ENCODE data around the gene AIG1. TPM values are rescaled to one million over a fixed set of nuclear protein-coding genes. Genes with fewer than 3 reads are reported as not detected.

Gene AIG1
- total RNA-seq, 6 donors from 2014 or later: 6.3 to 26.6 (median 20.8) TPM

DNA sequence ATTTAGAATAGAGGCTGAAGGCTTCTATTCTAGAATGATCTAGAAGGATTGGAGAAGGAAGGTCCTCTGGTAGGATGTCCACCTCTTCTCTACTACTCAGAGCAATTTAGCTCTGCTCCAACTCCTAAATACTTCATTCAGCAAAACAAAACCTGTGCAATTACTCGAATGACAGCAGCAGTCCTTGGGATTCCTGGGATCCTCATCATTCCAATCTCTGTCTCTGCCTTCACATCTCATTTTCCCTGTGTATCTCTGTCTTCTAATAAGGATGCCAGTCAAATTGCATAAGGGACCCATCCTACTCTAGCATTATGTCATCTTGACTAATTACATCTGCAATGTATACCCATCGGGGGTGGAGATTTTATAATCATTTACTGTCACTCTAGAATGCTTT, 5.5 kb upstream of the AIG1 start:
- ATAC-seq (ENCODE audit: low FRiP score in 2 of 2) (no peak), DNase-seq (no peak)
- no peaks in the 10 kb centered on the region for H3K36me3 ChIP-seq
- TF ChIP-seq, protein P1, sequence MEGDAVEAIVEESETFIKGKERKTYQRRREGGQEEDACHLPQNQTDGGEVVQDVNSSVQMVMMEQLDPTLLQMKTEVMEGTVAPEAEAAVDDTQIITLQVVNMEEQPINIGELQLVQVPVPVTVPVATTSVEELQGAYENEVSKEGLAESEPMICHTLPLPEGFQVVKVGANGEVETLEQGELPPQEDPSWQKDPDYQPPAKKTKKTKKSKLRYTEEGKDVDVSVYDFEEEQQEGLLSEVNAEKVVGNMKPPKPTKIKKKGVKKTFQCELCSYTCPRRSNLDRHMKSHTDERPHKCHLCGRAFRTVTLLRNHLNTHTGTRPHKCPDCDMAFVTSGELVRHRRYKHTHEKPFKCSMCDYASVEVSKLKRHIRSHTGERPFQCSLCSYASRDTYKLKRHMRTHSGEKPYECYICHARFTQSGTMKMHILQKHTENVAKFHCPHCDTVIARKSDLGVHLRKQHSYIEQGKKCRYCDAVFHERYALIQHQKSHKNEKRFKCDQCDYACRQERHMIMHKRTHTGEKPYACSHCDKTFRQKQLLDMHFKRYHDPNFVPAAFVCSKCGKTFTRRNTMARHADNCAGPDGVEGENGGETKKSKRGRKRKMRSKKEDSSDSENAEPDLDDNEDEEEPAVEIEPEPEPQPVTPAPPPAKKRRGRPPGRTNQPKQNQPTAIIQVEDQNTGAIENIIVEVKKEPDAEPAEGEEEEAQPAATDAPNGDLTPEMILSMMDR (IDR thresholded peaks at IDR 0.05): no peak
- no peak for TF ChIP-seq EP300 (IDR thresholded peaks at IDR 0.05)
- TF ChIP-seq POLR2AphosphoS5 (IDR thresholded peaks at IDR 0.05): no peak
- TF ChIP-seq POLR2A (IDR thresholded peaks at IDR 0.05): no peak
- H3K9me3 ChIP-seq: no peaks in the 10 kb centered on the region
- H3K27ac ChIP-seq: no peak overlapping the region
- no peaks in the 10 kb centered on the region for H3K27me3 ChIP-seq
- no peak overlapping the region for H3K4me3 ChIP-seq
- peaks cover 0 to 7% (median 3%) of the 10 kb centered on the region in 4 donors for H3K4me1 ChIP-seq
- WGBS, 2 donors: 78 to 87% methylated on average over 2 of the region's 2 CpGs

DNA sequence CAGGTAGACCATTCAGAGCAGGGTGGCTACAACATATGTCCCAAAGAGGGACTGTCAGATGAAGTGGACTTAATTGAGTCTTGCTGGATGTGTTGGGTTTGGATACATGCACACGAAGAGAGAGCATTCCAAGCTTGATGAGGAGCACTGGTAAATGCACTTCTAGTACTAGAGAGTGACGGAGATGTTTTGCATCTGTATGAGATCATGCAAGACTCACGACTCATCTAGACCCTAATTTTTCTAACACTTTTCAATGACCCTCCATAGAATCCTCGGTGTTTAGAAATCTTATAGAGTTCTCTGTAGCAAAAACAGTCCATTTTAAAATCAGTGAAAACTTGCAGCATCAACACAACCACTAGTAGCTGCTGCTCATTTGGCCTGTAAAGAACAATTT, 4.8 kb upstream of the AIG1 start:
- H3K9me3 ChIP-seq: no peaks in the 10 kb centered on the region
- no peak overlapping the region for H3K27ac ChIP-seq
- H3K4me3 ChIP-seq: no peak overlapping the region
- no peaks in the 10 kb centered on the region for H3K27me3 ChIP-seq
- DNase-seq (no peak), ATAC-seq (ENCODE audit: low FRiP score in 2 of 2) (no peak)
- H3K36me3 ChIP-seq: no peaks in the 10 kb centered on the region
- 79 to 81% methylated on average over 4 of the region's 4 CpGs for WGBS, 2 donors
- no peak for TF ChIP-seq EP300 (IDR thresholded peaks at IDR 0.05)
- no peak for TF ChIP-seq POLR2A (IDR thresholded peaks at IDR 0.05)
- TF ChIP-seq POLR2AphosphoS5 (IDR thresholded peaks at IDR 0.05): no peak
- TF ChIP-seq, protein P1 (IDR thresholded peaks at IDR 0.05): no peak
- H3K4me1 ChIP-seq: peaks cover 0 to 8% (median 3%) of the 10 kb centered on the region in 4 donors

DNA sequence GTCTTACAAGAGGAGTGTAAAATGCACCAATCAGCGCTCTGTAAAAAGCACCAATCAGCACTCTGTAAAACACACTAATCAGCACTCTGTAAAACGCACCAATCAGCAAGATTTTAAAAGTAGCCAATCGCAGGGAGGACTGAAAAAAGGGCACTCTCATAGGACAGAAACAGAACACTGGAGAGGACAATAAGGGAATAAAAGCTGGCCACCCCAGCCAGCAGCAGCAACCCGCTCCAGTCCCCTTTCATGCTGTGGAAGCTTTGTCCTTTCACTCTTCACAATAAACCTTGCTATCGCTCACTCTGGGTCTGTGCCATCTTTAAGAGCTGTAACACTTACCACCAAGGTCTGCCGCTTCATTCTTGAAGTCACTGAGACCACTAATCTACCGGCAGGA, 1.7 kb upstream of the AIG1 start:
- H3K27ac ChIP-seq: no peak overlapping the region

DNA sequence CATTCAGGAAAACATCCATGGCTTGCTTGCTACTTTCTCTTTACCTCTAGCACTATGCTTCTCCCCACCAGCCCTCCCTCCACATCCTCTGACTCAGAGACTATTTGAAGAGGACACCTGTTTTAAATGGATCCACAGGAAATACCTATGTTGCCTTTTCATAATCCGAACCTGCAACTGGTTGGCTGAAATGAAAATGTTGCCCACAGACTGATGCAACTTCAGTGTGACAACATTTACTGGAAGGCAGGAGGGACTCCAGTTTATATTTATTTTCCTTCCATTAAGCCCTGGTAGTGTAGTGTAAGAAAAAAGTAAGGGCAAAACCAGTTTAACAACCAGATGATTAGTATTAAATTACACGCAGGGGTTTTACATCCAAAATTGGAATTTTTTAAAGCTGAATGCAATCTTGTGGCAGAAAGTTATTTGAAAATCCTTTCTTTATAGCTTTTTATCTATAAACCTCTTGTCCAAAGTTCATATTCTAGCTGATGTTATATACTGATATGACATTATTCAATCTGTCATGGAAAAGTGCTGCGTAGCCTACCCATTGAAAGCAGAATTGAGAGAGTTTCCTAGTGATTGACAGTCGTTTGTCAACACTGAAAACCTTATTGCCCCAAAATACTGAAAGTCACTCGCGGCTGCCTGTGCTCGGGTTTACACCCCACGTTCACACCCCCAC, 881 bp upstream of the AIG1 start:
- Histone ChIP-seq H3K27ac (peak overlapping the region; percentile 87 to 94 (median 92)), H3K9me3 (no peaks in the 10 kb centered on the region), H3K4me1 (peaks cover 5 to 19% (median 9%) of the 10 kb centered on the region in 4 donors), H3K36me3 (no peaks in the 10 kb centered on the region), H3K4me3 (peak overlapping the region; percentile 63 to 84 (median 72)), H3K27me3 (no peaks in the 10 kb centered on the region)
- TF ChIP-seq, protein P1 (IDR thresholded peaks at IDR 0.05): no peak
- TF ChIP-seq POLR2AphosphoS5 (IDR thresholded peaks at IDR 0.05): peak in 1 of 2 donors; percentile 45
- TF ChIP-seq EP300 (IDR thresholded peaks at IDR 0.05): peak in 1 of 4 donors; percentile 68
- TF ChIP-seq POLR2A (IDR thresholded peaks at IDR 0.05): no peak
- ATAC-seq (ENCODE audit: low FRiP score in 2 of 2) (peak; percentile 6 to 50), DNase-seq (peak in 1 of 2 donors; percentile 44)
- WGBS, 2 donors: 3% methylated on average over 8 of the region's 8 CpGs

More for the DNA sequence above, 1.7 kb upstream of the AIG1 start:
- no peaks in the 10 kb centered on the region for H3K27me3 ChIP-seq
- TF ChIP-seq EP300 (IDR thresholded peaks at IDR 0.05) (no peak), POLR2A (IDR thresholded peaks at IDR 0.05) (no peak), POLR2AphosphoS5 (IDR thresholded peaks at IDR 0.05) (no peak)
- TF ChIP-seq, protein P1 (IDR thresholded peaks at IDR 0.05): no peak
- 92 to 97% methylated on average over 7 of the region's 7 CpGs for WGBS, 2 donors
- ATAC-seq (ENCODE audit: low FRiP score in 2 of 2) (no peak), DNase-seq (no peak)
- H3K9me3 ChIP-seq: no peaks in the 10 kb centered on the region
- H3K36me3 ChIP-seq: no peaks in the 10 kb centered on the region
- peaks cover 5 to 19% (median 9%) of the 10 kb centered on the region in 4 donors for H3K4me1 ChIP-seq
- no peak overlapping the region for H3K4me3 ChIP-seq
